CD4-positive, alpha-beta T cell (primary cell): ENCODE measurements around the gene CCDC73. TPM values are rescaled to one million over a fixed set of nuclear protein-coding genes. Genes with fewer than 3 reads are reported as not detected.
"Not testable (repeated sequence)": the region's sequence is repeated elsewhere in the genome, so short reads cannot be mapped to it uniquely, and the experiment has no call there.

ENCODE experiments used
- ATAC-seq: fragments of 200-7000 bp; cut with Tn5 transposase; one replicate; pipeline ENCODE4 v1.10.0; 2022; ENCODE audit warnings: mild to moderate bottlenecking; ENCODE audit not compliant: poor library complexity
- CTCF ChIA-PET: fragments of 350-600 bp; sonication (Branson Sonifier 250); formaldehyde crosslinking; loops from one replicate; lab custom pipeline; 2021; ENCODE audit warnings: antibody characterized with exemption, inconsistent platforms; lab: Charles Lee
- POLR2A ChIA-PET: fragments of 350-600 bp; sonication (Branson Sonifier 250); formaldehyde crosslinking; loops from one replicate; lab custom pipeline; 2021; ENCODE audit warnings: antibody characterized with exemption, inconsistent platforms; lab: Charles Lee
- DNase-seq, 14 experiments: peaks; one replicate each; pipeline ENCODE4 v3.0.0-alpha.2; 2013 to 2020; ENCODE audit warnings: mixed read lengths in 2 of 14
- H3K27ac ChIP-seq, 2 donors: one replicate each; pipeline versions ENCODE4 v1.5.1 to v1.7.0; 2013; ENCODE audit warnings: low read length in 2 of 2, low read depth in 1 of 2, mild to moderate bottlenecking in 1 of 2
- H3K27me3 ChIP-seq, 2 experiments: 1 replicate in 1 of 2; 2 replicates in 1 of 2; pipeline versions ENCODE4 v1.6.1 to v1.7.0; 2013; ENCODE audit warnings: low read length in 2 of 2, control low read depth in 1 of 2, mild to moderate bottlenecking in 1 of 2, moderate library complexity in 1 of 2; ENCODE audit not compliant: insufficient read depth in 2 of 2, control insufficient read depth in 1 of 2
- H3K36me3 ChIP-seq: one replicate; pipeline ENCODE4 v1.6.1; 2013; ENCODE audit warnings: low read length, control low read depth; ENCODE audit not compliant: insufficient read depth
- H3K4me1 ChIP-seq: one replicate; pipeline ENCODE4 v1.6.1; 2013; ENCODE audit warnings: low read length, control low read depth; ENCODE audit not compliant: insufficient read depth
- H3K4me3 ChIP-seq: one replicate; pipeline ENCODE4 v1.5.1; 2013; ENCODE audit warnings: mild to moderate bottlenecking, low read length, moderate library complexity
- H3K9me3 ChIP-seq, 2 experiments: 1 replicate in 1 of 2; 2 replicates in 1 of 2; pipeline versions ENCODE4 v1.6.1 to v1.7.0; 2013; ENCODE audit warnings: low read length in 2 of 2, mild to moderate bottlenecking in 2 of 2, control low read depth in 1 of 2, moderate library complexity in 1 of 2; ENCODE audit not compliant: control insufficient read depth in 1 of 2, insufficient read depth in 1 of 2
- H3K27ac Mint-ChIP-seq: one replicate; pipeline ENCODE4 v1.8.0; 2020; ENCODE audit warnings: mixed read lengths
- H3K27me3 Mint-ChIP-seq: one replicate; pipeline ENCODE4 v1.8.0; 2021; ENCODE audit warnings: mixed read lengths
- H3K36me3 Mint-ChIP-seq: one replicate; pipeline ENCODE4 v1.8.0; 2021; ENCODE audit warnings: low read depth, mixed read lengths
- H3K4me1 Mint-ChIP-seq: one replicate; pipeline ENCODE4 v1.8.0; 2021; ENCODE audit warnings: low read depth, mixed read lengths
- H3K4me3 Mint-ChIP-seq: one replicate; pipeline ENCODE4 v1.8.0; 2020; ENCODE audit warnings: mild to moderate bottlenecking, mixed read lengths
- H3K9me3 Mint-ChIP-seq: one replicate; pipeline ENCODE4 v1.8.0; 2020; ENCODE audit warnings: mixed read lengths
- intact Hi-C, 2 experiments: fragments of 100-400 bp; cut with DNase I in 1 of 2; cut with micrococcal nuclease in 1 of 2; formaldehyde crosslinking; loops; one replicate each; pipeline versions ENCODE4 v1.15.1 to v1.9.0; 2023 to 2025; cut with DNase I, micrococcal nuclease
- total RNA-seq, 174 experiments: library from RNA in 2 of 174; stranded (reverse) in 2 of 174; gene quantifications; one replicate each; pipeline ENCODE4 v1.2.3 and lab custom pipeline; 2021 to 2026
- TF ChIP-seq, protein P1 (sequence below): fragments of 200-600 bp; IDR thresholded peaks from one replicate; pipeline ENCODE4 v1.8.0; 2022; ENCODE audit warnings: antibody characterized with exemption, mild to moderate bottlenecking

The CCDC73 gene
- total RNA-seq, 2 experiments from 2014 or later: not detected

DNA sequence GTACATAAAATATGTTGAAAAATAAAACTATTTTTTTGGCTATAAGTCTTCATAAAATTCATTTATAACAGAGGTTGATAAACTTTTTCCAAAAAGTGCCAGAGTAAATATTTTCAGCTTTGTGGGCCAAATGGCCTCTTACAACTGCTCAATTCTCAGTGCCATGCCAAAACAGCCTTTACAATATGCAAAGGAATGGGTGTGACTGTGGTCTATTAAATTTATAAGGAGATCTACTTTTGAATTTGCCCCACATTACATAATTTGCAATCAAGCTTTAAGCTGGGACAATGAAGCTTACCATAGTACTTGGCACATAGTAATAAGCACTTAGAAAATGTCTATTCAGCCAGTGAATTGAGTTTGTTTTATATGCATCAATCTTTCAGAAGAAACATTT, 188.2 kb downstream of the CCDC73 start:
- Mint-ChIP-seq H3K36me3 (peaks cover 61% of the 10 kb centered on the region), H3K27me3 (no peaks in the 10 kb centered on the region), H3K4me1 (no peaks in the 10 kb centered on the region), H3K27ac (no peak overlapping the region), H3K4me3 (no peak overlapping the region), H3K9me3 (peaks cover 6% of the 10 kb centered on the region)
- ATAC-seq: no peak
- ChIA-PET CTCF (no interaction called here), POLR2A (no interaction called here)
- DNase-seq: no peak
- Histone ChIP-seq H3K9me3 (peaks cover 0 to 11% of the 10 kb centered on the region in 2 experiments), H3K4me1 (no peaks in the 10 kb centered on the region), H3K36me3 (peaks cover 42% of the 10 kb centered on the region), H3K27ac (no peak overlapping the region), H3K27me3 (no peaks in the 10 kb centered on the region), H3K4me3 (no peak overlapping the region)
- TF ChIP-seq, protein P1, sequence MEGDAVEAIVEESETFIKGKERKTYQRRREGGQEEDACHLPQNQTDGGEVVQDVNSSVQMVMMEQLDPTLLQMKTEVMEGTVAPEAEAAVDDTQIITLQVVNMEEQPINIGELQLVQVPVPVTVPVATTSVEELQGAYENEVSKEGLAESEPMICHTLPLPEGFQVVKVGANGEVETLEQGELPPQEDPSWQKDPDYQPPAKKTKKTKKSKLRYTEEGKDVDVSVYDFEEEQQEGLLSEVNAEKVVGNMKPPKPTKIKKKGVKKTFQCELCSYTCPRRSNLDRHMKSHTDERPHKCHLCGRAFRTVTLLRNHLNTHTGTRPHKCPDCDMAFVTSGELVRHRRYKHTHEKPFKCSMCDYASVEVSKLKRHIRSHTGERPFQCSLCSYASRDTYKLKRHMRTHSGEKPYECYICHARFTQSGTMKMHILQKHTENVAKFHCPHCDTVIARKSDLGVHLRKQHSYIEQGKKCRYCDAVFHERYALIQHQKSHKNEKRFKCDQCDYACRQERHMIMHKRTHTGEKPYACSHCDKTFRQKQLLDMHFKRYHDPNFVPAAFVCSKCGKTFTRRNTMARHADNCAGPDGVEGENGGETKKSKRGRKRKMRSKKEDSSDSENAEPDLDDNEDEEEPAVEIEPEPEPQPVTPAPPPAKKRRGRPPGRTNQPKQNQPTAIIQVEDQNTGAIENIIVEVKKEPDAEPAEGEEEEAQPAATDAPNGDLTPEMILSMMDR: no peak
- intact Hi-C loops: no loop called here

DNA sequence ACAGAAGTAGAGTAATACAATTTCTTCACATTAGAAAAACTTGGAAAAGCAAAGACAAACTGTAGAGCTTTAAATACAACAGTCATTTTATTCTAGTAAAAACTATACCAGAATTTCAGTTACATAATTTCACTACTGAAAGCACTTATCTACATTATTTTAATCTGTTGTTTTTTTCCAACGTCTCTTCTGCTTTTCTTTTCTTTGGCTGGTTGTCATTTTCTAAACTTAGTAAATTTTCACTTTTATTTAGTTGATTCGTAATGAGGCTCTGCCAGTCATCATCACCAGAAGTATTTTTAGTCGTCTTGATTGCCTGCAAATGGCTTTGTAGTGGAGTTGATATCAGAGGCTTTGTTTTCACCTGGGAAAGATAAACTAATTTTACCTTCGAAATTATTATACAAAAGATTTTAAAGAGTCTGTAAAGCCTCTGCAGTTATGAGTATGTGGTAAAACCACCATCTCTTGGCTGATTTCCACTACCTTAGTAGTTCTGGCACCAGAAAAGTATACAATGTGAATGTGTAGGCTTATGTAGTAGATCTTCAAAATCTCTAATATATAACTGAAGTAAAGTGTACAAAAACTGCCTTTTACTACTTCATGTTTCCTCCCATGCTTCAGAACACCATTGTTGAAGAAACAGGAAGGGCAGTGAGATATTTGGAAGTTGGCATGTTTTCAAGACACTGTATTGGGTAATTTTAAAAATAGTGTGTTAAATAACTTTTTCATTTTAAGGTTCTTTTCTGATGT, 191.6 kb downstream of the CCDC73 start:
- DNase-seq: no peak
- H3K4me3 Mint-ChIP-seq: no peak overlapping the region
- Histone ChIP-seq H3K9me3 (peaks cover 0 to 4% of the 10 kb centered on the region in 2 experiments), H3K4me1 (no peaks in the 10 kb centered on the region), H3K27me3 (no peaks in the 10 kb centered on the region), H3K4me3 (no peak overlapping the region), H3K27ac (no peak overlapping the region), H3K36me3 (peaks cover 72% of the 10 kb centered on the region)
- H3K27me3 Mint-ChIP-seq: no peaks in the 10 kb centered on the region
- ATAC-seq: no peak
- ChIA-PET POLR2A (no interaction called here), CTCF (no interaction called here)
- peaks cover 4% of the 10 kb centered on the region for H3K9me3 Mint-ChIP-seq
- H3K36me3 Mint-ChIP-seq: peaks cover 73% of the 10 kb centered on the region
- intact Hi-C loops: no loop called here
- TF ChIP-seq, protein P1: no peak
- no peaks in the 10 kb centered on the region for H3K4me1 Mint-ChIP-seq
- H3K27ac Mint-ChIP-seq: peak overlapping the region; percentile 25

DNA sequence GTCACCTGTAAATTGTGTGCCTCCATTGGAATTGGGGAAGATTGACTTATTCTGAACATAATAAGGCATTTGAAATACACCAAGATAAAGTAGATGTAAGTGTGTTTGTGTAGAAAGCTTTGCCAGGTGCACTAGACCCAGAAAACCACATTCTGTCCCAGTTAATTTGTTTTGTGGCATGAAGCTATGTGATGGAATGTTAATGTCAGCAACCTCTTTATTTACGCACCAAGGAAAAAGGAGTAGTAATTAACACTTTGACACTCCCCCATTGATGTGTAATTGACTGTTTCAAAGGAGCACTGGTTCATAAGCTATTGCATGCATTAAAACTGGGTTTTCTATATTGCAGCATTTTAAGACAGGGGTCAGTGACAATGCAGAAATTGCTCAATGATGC, 196.5 kb downstream of the CCDC73 start:
- H3K4me1 ChIP-seq: no peaks in the 10 kb centered on the region
- Mint-ChIP-seq H3K4me3 (no peak overlapping the region), H3K36me3 (peaks cover 83% of the 10 kb centered on the region), H3K27me3 (no peaks in the 10 kb centered on the region), H3K27ac (no peak overlapping the region), H3K4me1 (peaks cover 7% of the 10 kb centered on the region), H3K9me3 (no peaks in the 10 kb centered on the region)
- ATAC-seq (no peak), DNase-seq (no peak)
- peaks cover 95% of the 10 kb centered on the region for H3K36me3 ChIP-seq
- no peak overlapping the region for H3K4me3 ChIP-seq
- intact Hi-C loops: no loop called here
- CTCF ChIA-PET: interaction anchor here (1.6 kb wide), 2 partner anchors 10 to 11 kb away, joined by 3 to 4 read pairs; no protein-coding TSS in a partner anchor
- no peaks in the 10 kb centered on the region for H3K9me3 ChIP-seq
- POLR2A ChIA-PET: no interaction called here
- no peak overlapping the region for H3K27ac ChIP-seq
- TF ChIP-seq, protein P1: no peak
- no peaks in the 10 kb centered on the region for H3K27me3 ChIP-seq

- H3K36me3 Mint-ChIP-seq: peaks cover 82% of the 10 kb centered on the region
- H3K27me3 Mint-ChIP-seq, H3K27ac ChIP-seq, ATAC-seq, CTCF ChIA-PET, H3K27me3 ChIP-seq, H3K4me1 ChIP-seq, DNase-seq, H3K9me3 Mint-ChIP-seq, H3K4me3 ChIP-seq, H3K4me3 Mint-ChIP-seq, H3K9me3 ChIP-seq, POLR2A ChIA-PET, intact Hi-C loops: not testable (repeated sequence)
- H3K27ac Mint-ChIP-seq: peak overlapping the region; percentile 25
- peaks cover 95% of the 10 kb centered on the region for H3K36me3 ChIP-seq
- H3K4me1 Mint-ChIP-seq: peaks cover 18% of the 10 kb centered on the region
Observed at GRCh38 chr11:32596114-32596513, 198.3 kb downstream of the CCDC73 start.
